Measurements from ENCODE around the gene MST1R.

GRCh38 chr3:49889296-49889695 lies 14.4 kb downstream of the MST1R start:
- no peak for TF ChIP-seq KAT7 (CRISPR knock-in tag; IDR thresholded peaks at IDR 0.05; ENCODE audit: borderline replicate concordance)
- no peak for TF ChIP-seq CTCF (IDR thresholded peaks at IDR 0.05 in 2 of 3, conservative IDR thresholded peaks at IDR 0.05 in 1 of 3; ENCODE audit: insufficient read depth in 2 of 3, low read depth in 1 of 3, low read length in 3 of 3)
- TF ChIP-seq HDGF (IDR thresholded peaks at IDR 0.05): no peak
- no peak for TF ChIP-seq RNF219 (CRISPR knock-in tag; IDR thresholded peaks at IDR 0.05)
